ENCODE measurements around the gene TNNT2.

The TNNT2 gene

GRCh38 chr1:201377611-201378092 is at the start of gene TNNT2:
Gene TNNT2 (minus strand): TSS chr1:201377680. CDS start chr1:201373254, 4,426 bp downstream.
- TF ChIP-seq ZNF274 (IDR thresholded peaks at IDR 0.05; ENCODE audit: low read depth, low read length): no peak
- H3K4me3 ChIP-seq (ENCODE audit: low read length): no peak within 1 kb of the TSS

GRCh38 chr1:201426479-201427310 is 49.2 kb upstream of the TNNT2 start:
- TF ChIP-seq ZNF274 (IDR thresholded peaks at IDR 0.05; ENCODE audit: low read depth, low read length): no peak
- H3K4me3 ChIP-seq (ENCODE audit: low read length): no peak overlapping the region

GRCh38 chr1:201424146-201424545 is 46.7 kb upstream of the TNNT2 start:
- no peak for TF ChIP-seq ZNF274 (IDR thresholded peaks at IDR 0.05; ENCODE audit: low read depth, low read length)
- no peak overlapping the region for H3K4me3 ChIP-seq (ENCODE audit: low read length)

DNA sequence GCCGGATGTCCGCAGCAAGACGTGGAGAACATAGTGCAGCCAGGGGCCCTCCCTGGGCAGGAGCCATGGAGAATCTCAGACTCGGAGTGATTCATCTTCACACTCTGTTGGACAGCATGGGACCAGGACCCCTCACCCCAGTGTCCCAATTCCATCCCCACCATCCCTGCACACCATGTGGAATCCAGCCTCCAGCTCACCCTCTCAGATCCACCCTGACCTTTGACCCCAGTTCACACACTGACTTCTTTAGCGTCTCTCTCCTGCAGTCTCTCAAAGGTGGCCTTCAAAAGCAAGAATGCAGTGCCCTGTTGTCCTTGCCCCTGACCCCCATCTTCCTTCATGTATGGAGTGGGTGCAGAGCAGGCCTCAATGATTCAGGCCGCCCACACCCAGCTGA is 46.2 kb upstream of the TNNT2 start:
- TF ChIP-seq ZNF274 (IDR thresholded peaks at IDR 0.05; ENCODE audit: low read depth, low read length): no peak
- no peak overlapping the region for H3K4me3 ChIP-seq (ENCODE audit: low read length)

GRCh38 chr1:201422436-201423030 is 45.1 kb upstream of the TNNT2 start:
- no peak for TF ChIP-seq ZNF274 (IDR thresholded peaks at IDR 0.05; ENCODE audit: low read depth, low read length)
- no peak overlapping the region for H3K4me3 ChIP-seq (ENCODE audit: low read length)

GRCh38 chr1:201422026-201422425 is 44.5 kb upstream of the TNNT2 start:
- no peak for TF ChIP-seq ZNF274 (IDR thresholded peaks at IDR 0.05; ENCODE audit: low read depth, low read length)
- no peak overlapping the region for H3K4me3 ChIP-seq (ENCODE audit: low read length)

- no peak for TF ChIP-seq ZNF274 (IDR thresholded peaks at IDR 0.05; ENCODE audit: low read depth, low read length)
- no peak overlapping the region for H3K4me3 ChIP-seq (ENCODE audit: low read length)
Measured at GRCh38 chr1:201421041-201421440, 43.6 kb upstream of the TNNT2 start.

- H3K4me3 ChIP-seq (ENCODE audit: low read length): no peak overlapping the region
- TF ChIP-seq ZNF274 (IDR thresholded peaks at IDR 0.05; ENCODE audit: low read depth, low read length): no peak
Measured at GRCh38 chr1:201420608-201421002, 43.1 kb upstream of the TNNT2 start.

GRCh38 chr1:201419746-201420607 is 42.5 kb upstream of the TNNT2 start:
- H3K4me3 ChIP-seq (ENCODE audit: low read length): no peak overlapping the region
- no peak for TF ChIP-seq ZNF274 (IDR thresholded peaks at IDR 0.05; ENCODE audit: low read depth, low read length)

DNA sequence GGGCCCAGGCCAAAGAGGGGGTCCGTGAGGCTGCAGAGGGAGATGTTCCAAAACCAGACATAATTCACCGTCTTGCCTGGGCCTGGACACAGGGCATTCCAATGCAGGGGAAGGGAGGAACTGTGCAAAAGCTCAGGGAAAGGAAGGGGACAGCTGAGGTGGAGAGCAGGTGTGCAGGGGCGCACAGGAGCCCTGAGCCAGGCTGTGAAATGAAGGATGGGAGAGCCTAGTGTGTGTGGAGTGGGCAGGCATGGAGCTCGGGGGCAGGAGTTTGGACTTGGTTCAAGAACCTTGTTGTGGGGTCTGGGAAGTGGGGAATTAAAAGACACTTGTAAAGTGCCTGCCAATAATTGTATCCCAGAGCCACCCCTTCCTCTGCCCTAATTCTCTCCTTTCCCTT is 41.8 kb upstream of the TNNT2 start:
- H3K4me3 ChIP-seq (ENCODE audit: low read length): no peak overlapping the region
- no peak for TF ChIP-seq ZNF274 (IDR thresholded peaks at IDR 0.05; ENCODE audit: low read depth, low read length)

- H3K4me3 ChIP-seq (ENCODE audit: low read length): no peak overlapping the region
- no peak for TF ChIP-seq ZNF274 (IDR thresholded peaks at IDR 0.05; ENCODE audit: low read depth, low read length)
Measured at GRCh38 chr1:201418461-201418860, 41.0 kb upstream of the TNNT2 start.

- no peak overlapping the region for H3K4me3 ChIP-seq (ENCODE audit: low read length)
- no peak for TF ChIP-seq ZNF274 (IDR thresholded peaks at IDR 0.05; ENCODE audit: low read depth, low read length)
Measured at GRCh38 chr1:201414051-201414738, 36.7 kb upstream of the TNNT2 start.

GRCh38 chr1:201411292-201411691 is 33.8 kb upstream of the TNNT2 start:
- no peak overlapping the region for H3K4me3 ChIP-seq (ENCODE audit: low read length)
- TF ChIP-seq ZNF274 (IDR thresholded peaks at IDR 0.05; ENCODE audit: low read depth, low read length): no peak

GRCh38 chr1:201409440-201409839 is 32.0 kb upstream of the TNNT2 start:
- H3K4me3 ChIP-seq (ENCODE audit: low read length): no peak overlapping the region
- no peak for TF ChIP-seq ZNF274 (IDR thresholded peaks at IDR 0.05; ENCODE audit: low read depth, low read length)

All from GM08714 (cell line).